ENCODE data around the gene IL33.

DNA sequence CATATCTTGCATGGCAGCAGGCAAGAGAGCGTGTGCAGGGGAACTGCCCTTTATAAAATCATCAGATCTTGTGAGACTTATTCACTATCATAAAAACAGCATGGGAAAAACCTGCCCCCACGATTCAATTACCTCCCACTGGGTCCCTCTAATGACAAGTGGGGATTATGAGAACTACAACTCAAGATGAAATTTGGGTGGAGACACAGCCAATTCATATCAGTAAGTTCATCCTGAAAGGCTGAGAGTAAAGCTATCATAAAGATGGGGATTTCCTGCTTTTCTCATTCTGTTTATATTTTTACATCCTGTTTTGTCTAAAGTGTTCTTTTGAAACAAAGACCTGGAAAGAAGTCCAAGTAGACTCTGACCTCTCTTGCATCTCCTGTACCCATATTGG is 28.9 kb upstream of the IL33 start:
- TF ChIP-seq ZFP3 (CRISPR knock-in tag; IDR thresholded peaks at IDR 0.05) (no peak), SNAI2 (CRISPR knock-in tag; IDR thresholded peaks at IDR 0.05) (no peak)

Measured in SK-N-SH treated with all-trans-retinoic acid at 6 μM for 48 hours (cell line).